Measurements from ENCODE around the gene NCKAP1.
"Not testable (repeated sequence)": the region's sequence is repeated elsewhere in the genome, so short reads cannot be mapped to it uniquely, and the experiment has no call there.

Gene NCKAP1

DNA sequence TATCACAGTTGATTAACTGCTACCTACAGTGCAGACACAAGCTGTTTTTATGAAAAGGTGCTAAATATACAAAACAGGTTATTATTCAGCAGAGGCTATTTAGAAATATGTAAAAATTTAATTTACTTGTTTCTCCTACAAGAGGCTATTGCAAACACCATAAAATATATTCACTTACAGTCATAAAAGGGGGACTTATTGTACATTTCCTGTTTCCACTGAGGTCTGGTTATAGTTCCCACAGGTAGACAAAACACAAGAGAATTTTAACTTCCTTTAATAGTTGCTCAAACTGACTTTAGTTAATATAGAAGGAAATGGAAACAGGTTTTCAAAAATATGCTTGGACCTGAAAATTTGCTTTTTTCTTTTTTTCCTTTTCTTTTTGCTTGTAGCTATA, 131.8 kb downstream of the NCKAP1 start:
- DNase-seq = no peak

DNA sequence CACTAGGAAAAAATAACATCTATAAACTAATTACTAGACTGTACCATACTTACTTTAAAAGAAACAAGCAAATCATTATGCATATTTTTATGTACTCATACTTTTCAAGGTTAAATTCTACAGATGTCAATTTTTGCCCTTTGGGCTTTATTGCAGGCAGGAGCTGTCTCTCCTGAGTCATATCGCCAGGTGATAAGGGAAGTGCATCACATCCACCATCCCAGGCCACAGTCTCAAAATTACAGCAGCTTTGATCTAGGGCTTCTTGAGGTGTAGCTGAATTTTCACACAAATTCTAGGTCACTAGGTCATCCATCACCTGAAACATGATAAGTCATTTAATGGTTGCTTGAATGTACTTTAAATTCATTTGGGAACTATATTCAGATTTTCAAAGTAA, 133.4 kb downstream of the NCKAP1 start:
- no peak for DNase-seq

DNA sequence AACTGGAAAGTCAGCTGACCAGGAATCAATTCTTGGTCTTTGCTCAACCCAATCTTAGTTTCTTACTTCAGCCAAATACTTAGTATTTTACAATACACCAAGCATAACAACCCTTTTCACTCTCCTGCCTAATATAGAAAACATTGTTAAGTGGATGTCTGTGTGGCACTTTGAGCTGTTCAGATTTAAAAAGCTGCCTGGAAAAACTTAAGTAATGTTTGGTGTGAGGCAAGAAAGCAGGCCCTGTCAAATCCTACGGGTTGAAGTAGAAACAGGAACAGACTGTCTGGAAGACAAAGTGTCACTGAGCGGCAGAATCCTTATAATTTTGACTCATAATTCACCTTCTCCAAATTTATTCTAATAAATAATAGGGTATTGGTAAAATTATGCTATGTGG, 134.7 kb downstream of the NCKAP1 start:
- DNase-seq = no peak

DNA sequence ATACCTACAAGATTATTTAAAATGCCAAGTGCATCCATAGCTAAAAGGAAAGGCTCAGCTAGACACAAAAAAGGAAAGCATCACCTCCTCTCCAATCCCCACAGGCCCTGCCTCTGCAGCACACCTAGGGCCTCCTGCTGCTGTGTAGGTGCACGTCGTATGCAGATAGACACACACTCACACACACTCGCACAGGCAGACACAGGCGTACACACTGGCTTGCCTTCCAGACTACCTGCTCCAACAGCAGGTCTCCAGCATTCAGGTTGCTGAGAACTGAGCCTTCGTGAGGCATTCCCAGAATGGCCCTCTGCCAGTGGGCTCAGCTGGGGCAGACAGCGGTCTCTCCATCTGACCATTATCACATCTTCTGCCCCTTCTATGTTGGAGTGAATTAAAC, 136.5 kb downstream of the NCKAP1 start:
- DNase-seq = no peak

DNA sequence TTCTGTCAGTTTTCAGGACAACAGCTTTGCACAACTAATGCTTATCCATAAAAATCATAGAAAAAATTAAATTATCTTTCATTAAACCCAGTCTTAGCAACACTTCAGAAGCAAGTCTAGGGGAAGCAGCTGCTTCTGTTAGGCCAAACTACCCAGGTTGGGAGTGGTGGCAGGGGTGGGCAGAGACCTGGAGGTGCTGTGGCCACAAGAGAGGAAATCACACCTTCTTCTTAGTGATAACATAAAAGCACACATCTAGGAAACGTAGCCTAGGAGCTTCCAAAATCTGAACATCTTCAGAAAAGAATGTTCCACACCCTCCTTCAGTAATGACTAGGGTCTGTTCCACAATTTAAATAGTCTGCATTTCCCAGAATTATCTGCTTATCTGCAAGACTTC, 139.5 kb downstream of the NCKAP1 start:
- no peak for DNase-seq

DNA sequence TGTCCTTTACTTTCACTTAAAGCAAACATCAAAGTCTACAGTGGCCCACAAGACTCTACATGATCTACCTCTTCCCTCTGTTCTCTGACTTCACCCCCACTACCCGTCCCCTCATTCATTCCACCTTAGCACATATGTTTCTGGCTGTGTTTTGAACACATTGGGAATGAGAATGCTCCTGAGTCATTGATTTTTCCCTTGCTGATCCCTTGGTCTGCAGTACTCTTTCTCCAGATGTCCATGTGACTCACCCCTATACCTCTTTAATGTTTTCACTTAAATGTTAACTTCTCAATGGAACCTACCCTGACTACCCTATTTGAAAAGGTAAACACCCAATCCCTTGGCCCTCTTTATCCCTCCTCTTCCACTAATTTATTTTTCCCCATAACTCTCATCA, 141.1 kb downstream of the NCKAP1 start:
- no peak for DNase-seq

DNA sequence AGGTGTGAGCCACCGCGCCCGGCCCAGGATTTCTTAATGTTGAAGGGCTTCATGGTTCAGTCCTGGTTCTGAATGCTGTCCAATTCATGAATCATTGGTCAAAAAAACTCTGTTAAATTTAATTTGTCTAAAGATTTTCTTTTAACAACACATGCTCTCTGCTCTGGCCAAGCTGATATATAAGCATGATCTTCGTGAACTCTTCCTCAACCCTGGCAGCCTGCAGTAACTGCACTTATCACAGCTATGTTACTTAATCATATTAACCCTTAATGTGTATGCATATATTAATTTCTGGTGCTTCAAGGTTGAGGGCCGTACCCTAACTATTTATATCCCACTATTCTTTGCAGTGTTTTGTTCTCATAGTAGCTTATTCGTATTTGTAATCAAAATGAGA, 142.5 kb downstream of the NCKAP1 start:
- DNase-seq = no peak

DNA sequence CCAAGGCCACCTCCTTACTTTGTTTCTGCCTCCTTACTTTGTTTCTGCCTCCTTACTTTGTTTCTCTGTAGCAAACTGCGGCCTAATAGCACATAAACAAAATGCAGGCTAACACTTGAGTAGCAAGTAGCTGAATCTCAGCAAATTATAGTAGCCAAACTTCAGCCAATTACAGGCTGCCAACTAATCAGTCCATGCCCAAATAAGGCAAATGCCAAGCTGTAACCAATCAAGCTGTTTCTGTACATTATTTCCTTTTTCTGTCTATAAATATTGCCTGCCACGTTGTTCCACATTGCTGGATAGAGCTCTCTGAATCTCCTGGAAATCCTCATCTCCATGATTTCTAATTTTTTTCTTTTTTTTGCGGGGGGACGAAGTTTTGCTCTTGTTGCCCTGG, 143.1 kb downstream of the NCKAP1 start:
- no peak for DNase-seq

DNA sequence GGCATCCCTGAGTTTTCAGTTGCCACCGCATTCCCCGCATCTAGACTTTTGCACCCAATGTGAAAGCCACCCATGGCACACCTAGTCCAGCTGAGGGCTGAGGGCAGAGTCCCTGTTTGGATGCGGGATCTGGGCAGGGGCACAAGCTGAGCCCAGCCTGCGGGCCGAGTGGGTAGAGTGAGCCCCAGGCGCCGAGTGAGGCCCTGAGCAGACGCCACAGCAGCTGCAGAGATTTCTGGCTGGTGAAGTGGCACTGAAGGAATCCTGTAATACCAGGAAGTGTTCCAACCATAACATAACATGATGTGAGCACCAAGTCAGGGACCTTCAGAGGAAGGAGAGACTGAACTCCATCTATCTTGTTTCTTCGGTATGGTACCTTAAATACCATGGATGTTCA, 144.1 kb downstream of the NCKAP1 start:
- no peak for DNase-seq

DNA sequence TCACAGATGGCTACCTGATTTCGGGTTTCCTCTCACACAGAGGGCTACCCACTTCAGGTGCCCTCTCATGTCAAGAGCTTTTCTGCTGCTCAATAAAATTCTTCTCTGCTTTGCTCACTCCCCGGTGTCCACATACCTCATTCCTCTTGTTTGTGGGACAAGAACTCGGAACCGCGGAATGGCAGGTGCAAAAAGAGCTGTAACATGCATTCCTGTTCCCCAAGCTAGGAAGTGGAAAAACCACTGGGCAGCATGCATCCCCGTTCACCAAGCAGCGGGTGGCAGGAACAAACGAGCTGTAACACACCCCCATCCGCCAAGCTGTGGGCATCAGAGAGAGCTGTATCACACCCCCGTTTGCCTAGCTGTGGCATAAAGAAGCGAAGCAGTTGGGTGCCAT, 144.6 kb downstream of the NCKAP1 start:
- DNase-seq = no peak

DNA sequence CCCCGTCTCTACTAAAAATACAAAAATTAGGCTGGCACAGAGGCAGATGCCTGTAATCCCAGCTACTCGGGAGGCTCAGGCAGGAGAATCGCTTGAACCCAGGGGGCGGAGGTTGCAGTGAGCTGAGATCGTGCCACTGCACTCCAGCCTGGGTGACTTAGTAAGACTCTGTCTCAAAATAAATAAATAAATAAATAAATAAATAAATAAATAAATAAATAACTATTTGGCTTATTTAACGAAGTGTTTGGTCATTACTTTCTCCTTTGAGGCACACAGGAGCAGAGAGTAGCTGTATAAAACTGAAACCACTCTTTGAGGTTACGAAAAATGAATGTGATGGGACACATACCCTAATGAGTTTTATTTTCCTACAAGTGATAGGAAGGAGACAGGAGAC, 145.2 kb downstream of the NCKAP1 start:
- not testable (repeated sequence) for DNase-seq

DNA sequence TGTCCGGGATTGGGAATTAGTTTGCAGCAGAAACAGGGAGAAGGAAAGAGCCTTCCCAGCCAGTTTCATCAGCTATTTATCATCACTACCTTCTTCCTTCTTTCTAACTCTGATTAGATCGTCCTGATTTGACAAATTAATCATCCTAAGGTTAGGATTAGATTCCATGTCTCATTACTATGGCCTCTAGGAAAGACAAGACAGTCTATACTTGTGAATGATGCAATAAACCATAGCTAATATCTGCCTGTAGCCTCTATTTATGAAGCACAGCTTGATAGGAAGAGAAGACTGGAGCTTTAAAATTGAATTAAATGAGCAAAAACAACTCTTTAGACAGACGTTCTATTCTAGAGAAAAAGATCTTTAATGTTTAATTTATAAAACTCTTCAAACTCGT, 146.6 kb downstream of the NCKAP1 start:
- DNase-seq = no peak

DNA sequence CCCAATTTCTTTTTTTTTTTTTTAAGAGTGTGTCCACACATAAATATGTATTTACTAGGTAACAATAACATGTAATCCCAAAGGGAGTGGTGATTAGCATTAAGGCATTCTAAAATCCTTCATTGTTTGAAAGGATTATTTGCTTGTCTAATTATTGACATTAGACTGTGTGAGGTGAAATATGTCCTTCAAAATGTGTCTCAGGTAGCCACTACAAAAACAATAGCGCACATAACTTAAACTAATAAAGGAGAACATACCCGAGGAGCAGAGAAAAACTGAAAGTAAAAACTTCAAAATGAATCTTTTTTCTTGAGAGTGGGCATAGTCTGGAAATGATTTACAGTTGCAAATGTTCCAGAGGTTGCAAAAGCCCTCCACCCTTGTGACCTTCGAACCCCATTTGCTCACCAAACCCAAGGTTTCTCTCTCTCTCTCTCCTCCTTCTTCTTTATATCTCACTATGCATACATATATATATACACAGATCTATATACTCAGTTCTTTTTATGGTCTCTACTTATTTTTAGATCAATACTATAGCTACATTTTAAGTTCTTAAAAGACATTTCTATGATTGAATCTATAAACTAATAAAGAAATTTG, 147.4 kb downstream of the NCKAP1 start:
- DNase-seq = no peak

DNA sequence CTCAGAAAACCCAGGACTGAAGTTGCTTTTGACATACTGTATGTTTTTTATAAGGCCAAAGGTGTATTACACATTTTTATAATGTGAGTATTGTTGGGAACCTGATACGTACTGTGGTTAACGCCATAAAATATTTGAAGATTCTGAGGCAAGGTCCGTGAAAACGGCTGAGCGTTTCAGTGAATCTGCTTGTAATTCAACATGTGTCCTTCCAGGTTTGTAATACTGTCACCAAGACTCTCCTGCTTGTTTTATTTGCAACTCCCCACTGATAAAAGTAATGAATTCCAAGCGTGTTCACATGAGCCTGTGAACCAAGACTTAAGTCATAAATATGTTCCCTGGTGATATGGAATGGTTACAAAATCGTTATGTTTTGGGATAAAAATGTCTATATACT, 148.0 kb downstream of the NCKAP1 start:
- no peak for DNase-seq

DNA sequence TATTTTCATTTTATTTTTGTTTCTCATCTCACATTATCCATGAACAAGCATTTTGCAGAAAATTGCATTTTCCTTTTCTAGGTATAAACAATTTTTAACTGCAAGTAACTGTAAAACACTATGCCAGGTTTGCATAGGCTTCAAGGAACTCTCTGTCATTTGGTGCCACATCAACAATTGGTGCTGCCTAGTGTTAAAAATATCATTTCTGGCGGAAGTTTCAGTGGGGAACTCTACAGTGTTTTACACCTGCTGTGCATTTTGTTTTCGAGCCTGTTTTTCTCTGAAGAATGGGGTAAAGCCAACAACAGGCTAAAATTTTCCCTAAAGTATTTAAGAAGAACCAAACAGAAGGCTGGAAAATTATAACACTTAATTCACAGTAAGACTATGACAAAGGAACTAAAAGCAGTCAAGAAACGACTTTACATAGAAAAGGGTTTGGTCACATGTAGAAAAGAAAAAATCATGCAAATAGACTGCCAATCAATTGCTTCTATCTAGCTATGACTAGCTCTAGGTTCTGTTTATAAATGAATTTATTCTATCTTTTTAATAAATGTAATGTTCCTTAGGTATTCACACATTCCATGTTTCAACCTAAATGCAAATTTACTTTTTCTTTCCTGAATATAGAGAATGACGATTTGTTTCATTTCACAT, 150.4 kb downstream of the NCKAP1 start:
- DNase-seq = no peak

DNA sequence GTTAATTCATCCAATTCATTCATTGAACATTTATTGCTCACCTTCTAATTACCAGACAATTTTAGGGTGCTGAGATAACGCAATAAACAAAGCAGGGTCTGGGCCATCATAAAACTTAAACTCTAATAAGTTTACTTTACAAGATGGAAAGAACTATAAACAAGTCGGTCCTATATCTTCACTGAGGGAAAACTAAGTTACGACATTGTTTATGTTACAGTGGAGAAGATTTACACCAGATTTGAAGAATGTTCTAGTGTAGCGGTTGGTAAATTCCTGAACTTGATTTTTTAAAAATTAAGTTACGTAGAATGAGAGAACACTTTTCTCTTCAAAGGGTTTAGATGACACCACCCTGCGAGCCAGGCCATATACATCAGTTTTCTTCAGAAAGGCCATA, 151.2 kb downstream of the NCKAP1 start:
- no peak for DNase-seq

DNA sequence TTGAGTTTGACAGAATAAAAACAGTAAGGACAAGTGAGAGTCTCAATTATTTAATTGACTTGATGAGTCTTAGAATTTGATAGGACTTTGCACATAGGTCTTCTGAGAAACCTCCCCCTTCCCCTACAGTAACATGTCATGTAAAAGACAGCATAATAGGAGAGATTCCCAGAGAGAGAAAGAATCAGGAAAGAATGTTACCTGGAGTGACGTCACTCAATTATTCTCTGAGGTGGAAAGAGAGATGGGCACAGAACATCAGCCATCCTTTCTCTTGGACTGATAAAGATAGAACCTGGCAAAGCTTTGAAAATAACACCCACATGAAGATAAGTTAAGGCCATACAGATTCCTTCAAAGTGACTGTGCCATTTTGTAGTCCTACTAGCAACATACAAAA, 152.5 kb downstream of the NCKAP1 start:
- no peak for DNase-seq

DNA sequence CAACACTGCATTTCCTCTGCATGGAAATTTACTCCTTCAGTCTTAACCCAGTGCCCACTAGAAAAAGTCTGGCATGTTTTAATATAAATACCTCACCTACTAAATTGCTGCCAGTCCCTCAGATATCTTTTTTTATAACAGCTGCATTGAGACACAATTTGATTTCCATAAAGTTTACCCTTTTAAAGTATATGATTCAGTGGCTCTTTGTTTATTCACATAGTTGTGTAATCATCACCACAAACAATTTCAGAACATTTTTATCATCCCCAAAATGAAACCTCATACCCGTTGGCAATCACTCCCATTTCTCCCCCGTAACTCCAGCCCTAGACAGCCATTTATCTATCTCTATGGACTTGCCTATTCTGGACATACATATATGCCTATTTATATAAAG, 154.8 kb downstream of the NCKAP1 start:
- DNase-seq = no peak

DNA sequence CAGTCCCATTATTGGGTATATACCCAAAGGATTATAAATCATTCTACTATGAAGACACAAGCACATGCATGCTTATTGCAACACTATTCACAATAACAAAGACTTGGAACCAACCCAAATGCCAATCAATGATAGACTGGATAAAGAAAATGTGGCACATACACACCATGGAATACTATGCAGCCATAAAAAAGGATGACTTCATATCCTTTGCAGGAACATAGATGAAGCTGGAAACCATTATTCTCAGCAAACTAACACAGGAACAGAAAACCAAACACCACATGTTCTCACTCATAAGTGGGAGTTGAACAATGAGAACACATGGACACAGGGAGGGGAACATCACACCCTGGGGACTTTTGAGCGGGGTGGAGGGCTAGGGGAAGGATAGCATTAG, 158.2 kb downstream of the NCKAP1 start:
- not testable (repeated sequence) for DNase-seq

DNA sequence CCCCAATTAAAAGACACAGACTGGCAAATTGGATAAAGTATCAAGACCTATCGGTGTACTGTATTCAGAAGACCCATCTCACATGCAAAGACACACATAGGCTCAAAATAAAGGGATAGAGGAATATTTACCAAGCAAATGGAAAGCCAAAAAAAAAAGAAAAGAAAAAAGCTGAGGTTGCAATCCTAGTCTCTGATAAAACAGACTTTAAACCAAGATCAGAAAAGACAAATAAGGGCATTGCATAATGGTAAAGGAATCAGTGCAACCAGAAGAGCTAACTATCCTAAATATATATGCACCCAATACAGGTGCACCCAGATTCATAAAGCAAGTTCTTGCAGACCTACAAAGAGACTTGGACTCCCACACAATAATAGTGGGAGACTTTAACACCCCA, 161.6 kb downstream of the NCKAP1 start:
- not testable (repeated sequence) for DNase-seq

DNA sequence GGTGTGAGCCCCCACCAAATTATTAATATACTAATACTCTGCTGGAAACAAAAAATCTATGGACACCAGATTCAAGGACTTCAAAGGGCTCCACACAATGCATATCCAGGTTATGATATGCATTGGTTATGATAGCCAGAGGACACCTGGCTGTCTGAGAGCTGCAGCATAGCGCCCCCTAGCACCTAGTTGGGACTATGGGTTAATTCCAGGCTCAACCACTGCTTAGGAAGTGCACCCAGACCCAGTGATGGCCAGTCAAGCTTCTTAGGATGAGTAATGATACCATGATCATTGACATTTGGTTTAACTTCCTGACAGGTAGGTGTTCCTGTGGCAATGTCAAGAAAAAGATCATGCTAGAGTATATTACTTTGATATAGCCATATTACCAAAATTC, 168.0 kb downstream of the NCKAP1 start:
- no peak for DNase-seq

DNA sequence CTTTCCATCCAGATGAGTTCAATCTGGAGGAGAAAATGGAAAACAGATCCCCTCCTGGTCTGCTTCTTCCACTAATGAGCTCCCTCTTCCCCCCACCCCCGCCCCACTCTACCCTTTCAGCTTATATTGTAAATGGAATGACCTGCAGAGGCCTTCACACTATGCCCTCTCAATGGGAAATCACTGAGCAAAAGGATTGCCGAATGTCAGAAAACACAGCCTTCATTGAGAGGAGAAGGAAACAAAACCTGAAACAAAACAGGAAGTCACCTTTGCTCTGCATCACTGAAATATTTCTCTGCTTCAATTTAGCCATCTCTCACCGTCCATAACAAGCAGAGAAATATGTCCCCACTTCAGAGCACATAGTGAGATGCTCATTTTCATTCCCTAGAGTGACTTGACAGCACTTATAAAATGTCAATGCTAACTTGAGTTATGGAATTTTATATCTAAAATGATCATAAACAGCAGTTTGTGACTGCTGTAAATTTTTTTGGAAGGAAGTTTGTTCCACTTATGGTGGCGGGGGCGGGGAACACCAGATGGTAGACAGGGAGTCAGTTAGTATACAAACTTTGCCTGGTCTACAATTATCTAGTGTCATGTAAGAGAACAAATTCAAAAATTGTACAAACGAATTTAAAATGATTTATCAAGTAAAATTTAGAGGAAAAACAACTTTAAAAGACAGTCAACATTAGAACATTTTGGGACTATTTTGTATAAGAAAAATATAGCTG, 170.0 kb downstream of the NCKAP1 start:
- DNase-seq = no peak

DNA sequence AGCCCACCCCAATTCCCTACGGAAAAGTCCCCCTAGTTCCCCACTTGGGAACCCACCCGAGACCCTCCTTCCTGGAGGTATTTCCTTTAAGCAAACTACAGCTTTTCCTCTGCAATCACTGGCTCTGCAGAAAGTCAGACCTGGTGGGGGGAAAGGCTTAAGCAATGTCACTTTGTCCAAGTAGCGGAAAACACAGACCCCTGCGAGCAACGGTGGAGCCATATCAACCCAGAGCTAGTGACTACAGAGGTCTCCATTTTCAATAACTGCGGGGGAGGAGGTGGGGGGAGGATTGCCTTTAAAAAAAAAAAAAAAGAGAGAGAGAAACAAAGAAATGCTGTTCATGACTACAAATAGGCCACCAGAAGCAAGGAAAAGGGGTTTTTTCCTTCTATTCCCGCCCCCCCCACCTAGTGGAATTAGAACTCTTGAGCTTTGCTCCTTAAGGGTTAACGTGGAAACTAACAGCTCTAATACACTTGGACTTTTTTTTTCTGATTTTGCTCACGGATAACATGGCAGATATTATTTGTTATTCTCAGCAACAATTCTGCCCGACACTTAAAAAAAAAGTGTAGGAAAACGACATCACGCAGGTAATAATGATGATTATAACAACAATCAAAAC, 170.7 kb downstream of the NCKAP1 start:
- no peak for DNase-seq

Data from amniotic stem cell (primary cell).